Central memory CD8-positive, alpha-beta T cell (primary cell): ENCODE results near the gene SEC14L3.
"Not testable (repeated sequence)": the region's sequence is repeated elsewhere in the genome, so short reads cannot be mapped to it uniquely, and the experiment has no call there.

Source experiments
- ATAC-seq: fragments of 150-1000 bp; cut with Tn5 transposase; replicated peaks from 2 replicates; pipeline ENCODE4 v1.10.0; 2022; ENCODE audit warnings: mild to moderate bottlenecking, moderate FRiP score, moderate number of reproducible peaks; ENCODE audit not compliant: poor library complexity, severe bottlenecking; ENCODE audit errors: extremely low read depth
- DNase-seq, 2 donors: peaks; one replicate each; pipeline ENCODE4 v3.0.0; 2021; ENCODE audit warnings: low spot score in 2 of 2
- H3K27ac Mint-ChIP-seq: one replicate; pipeline ENCODE4 v1.8.0; 2022; ENCODE audit warnings: low read depth, mild to moderate bottlenecking, moderate library complexity, mixed read lengths
- H3K27me3 Mint-ChIP-seq: one replicate; pipeline ENCODE4 v1.8.0; 2022; ENCODE audit warnings: mixed read lengths
- H3K36me3 Mint-ChIP-seq: one replicate; pipeline ENCODE4 v1.8.0; 2022; ENCODE audit warnings: mild to moderate bottlenecking, moderate library complexity, mixed read lengths; ENCODE audit not compliant: insufficient read depth
- H3K4me1 Mint-ChIP-seq: one replicate; pipeline ENCODE4 v1.8.0; 2022; ENCODE audit warnings: mixed read lengths
- H3K4me3 Mint-ChIP-seq: one replicate; pipeline ENCODE4 v1.8.0; 2022; ENCODE audit warnings: mild to moderate bottlenecking, moderate library complexity, mixed read lengths
- H3K9me3 Mint-ChIP-seq: one replicate; pipeline ENCODE4 v1.8.0; 2022; ENCODE audit warnings: mixed read lengths

Gene SEC14L3

DNA sequence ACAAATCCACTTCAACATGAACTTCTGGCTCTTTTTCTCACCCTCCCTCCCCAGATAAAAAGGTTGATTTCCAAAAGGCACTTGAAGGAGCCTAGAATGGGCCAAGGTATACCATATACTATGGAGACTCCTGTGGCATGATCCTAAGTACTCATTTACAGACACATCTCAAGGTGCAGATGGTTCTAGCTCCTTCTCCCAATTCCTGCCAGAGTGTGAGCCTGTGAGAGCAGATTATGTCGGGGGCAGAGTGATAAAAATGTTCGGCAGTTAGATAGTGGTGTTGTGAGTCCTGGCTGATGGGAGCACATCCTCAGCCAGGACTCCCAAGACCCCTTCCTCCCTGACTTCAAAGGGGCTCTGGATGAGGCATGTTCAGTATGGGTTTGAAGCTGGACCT, 8.2 kb upstream of the SEC14L3 start:
- peaks cover 3% of the 10 kb centered on the region for H3K4me1 Mint-ChIP-seq
- no peaks in the 10 kb centered on the region for H3K9me3 Mint-ChIP-seq
- peaks cover 3% of the 10 kb centered on the region for H3K36me3 Mint-ChIP-seq
- no peak overlapping the region for H3K4me3 Mint-ChIP-seq
- no peak overlapping the region for H3K27ac Mint-ChIP-seq
- no peak for DNase-seq
- ATAC-seq, result no peak
- peaks cover 27% of the 10 kb centered on the region for H3K27me3 Mint-ChIP-seq

DNA sequence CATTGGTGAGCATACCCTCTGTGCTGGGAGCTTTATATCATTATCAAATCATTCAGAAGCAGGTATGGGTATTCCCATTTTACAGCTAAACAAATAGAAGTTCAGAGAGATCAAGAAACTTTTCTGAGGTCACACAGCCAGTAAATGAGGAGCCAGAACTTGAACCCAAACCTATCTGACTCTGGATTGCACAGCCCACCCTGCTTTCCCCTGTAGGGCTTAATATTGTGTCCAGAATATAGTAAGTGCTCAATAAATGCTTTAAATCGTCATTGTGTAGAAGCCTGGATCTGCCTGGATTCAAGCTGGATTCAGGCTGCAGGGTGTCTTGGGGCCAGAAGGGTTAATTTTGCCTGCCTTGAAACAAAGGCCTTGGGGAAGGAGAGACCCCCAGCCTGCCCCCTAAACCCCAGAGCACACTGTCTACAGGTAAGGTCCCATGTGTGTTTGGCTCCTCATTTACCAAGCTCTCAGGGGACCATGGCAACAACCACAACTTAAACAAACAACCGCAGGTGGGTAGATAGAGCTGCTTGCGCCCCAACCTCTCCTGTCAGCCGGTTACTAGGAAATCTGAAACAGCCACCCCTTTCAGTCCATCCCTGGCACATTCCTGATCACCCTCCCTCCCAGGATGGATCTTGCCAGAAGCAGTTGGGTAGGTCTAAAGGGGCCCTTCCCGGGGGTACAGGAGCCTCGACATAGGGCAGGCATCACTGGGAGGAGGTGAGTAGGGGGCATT, 3.0 kb upstream of the SEC14L3 start:
- peak; percentile 55 for ATAC-seq
- Mint-ChIP-seq H3K27me3 (peaks cover 31% of the 10 kb centered on the region), H3K4me3 (no peak overlapping the region), H3K36me3 (peaks cover 2% of the 10 kb centered on the region), H3K4me1 (peaks cover 16% of the 10 kb centered on the region), H3K27ac (no peak overlapping the region), H3K9me3 (no peaks in the 10 kb centered on the region)
- DNase-seq, result peak in 1 of 2 donors; percentile 23

DNA sequence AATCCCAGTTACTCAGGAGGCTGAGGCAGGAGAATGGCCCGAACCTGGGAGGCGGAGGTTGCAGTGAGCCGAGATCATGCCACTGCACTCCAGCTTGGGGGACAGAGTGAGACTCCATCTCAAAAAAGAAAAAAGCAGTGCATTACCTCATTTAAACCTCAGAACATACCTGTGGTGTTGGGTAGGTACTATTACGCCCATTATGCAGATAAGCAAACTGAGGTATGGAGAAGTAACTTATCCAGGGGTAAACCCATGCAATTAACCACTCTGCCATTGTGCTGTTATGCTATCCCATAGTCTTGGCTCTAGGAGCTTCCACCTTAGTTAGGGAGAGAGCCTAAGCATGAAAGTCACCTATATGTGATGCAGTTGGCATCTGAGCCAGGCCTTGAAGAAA, 2.3 kb upstream of the SEC14L3 start:
- no peak overlapping the region for H3K4me3 Mint-ChIP-seq
- H3K4me1 Mint-ChIP-seq, result peaks cover 16% of the 10 kb centered on the region
- ATAC-seq, result no peak
- no peak overlapping the region for H3K27ac Mint-ChIP-seq
- H3K36me3 Mint-ChIP-seq, result peaks cover 2% of the 10 kb centered on the region
- no peak for DNase-seq
- H3K9me3 Mint-ChIP-seq, result no peaks in the 10 kb centered on the region
- H3K27me3 Mint-ChIP-seq, result peaks cover 31% of the 10 kb centered on the region

DNA sequence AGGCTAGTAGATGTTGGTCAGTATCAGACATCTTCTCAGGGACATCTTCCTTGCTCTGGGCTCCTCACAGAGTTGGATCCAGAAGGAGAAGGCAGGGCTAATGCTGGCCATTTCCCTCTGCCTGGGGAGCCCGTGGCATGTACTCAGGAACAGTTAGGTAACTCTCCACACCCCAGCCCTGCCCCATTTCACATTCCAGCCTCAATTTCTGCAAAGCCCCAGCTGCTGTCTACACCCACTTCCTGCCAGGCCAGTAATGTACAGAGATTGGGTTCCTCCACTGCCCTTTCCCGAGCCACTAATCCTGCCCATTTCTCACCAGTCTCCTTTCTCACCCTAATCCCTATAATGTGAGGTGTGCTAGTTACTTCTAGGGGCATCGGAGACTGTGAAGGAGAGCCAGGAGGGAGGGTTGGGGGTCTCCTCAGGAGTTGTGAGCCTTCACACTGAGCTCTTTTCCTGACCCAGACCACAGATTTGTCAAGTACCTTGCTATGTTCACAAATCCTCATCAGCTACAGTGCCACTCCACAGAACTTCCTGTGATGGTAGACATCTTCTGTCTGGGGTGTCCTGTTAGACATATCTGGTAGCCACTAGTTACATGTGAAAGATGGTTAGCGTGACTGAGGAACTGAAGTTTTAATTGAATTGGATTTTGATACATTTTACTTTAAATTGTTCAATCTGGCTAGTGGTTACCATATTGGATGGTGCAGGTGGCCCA, 1.3 kb upstream of the SEC14L3 start:
- Mint-ChIP-seq H3K9me3 (no peaks in the 10 kb centered on the region), H3K36me3 (peaks cover 2% of the 10 kb centered on the region), H3K4me1 (peaks cover 16% of the 10 kb centered on the region), H3K27me3 (peaks cover 37% of the 10 kb centered on the region), H3K4me3 (no peak overlapping the region), H3K27ac (peak overlapping the region; percentile 64)
- ATAC-seq (peak; percentile 89), DNase-seq (peak in 1 of 2 donors; percentile 14)

DNA sequence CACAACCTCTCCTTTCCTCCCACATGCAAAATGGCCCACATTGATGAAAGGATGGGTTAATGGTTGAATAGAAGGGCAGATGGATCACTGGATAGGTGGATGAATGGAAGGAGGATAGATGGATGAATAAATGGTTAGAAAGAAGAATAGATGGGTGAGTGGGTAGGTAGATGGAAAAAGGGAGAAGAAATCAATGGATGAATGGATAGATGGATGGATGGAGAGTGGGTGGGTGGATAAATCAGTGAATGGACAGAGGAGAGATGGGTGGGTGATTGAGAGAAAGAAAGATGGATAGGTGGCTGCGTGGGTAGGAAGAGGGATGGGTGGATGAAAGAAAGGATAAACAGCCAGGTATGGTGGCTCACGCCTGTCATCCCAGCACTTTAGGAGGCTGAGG, 1.2 kb downstream of the SEC14L3 start:
- peaks cover 16% of the 10 kb centered on the region for H3K4me1 Mint-ChIP-seq
- ATAC-seq, result no peak
- H3K27me3 Mint-ChIP-seq, result peaks cover 43% of the 10 kb centered on the region
- H3K9me3 Mint-ChIP-seq, result peaks cover 2% of the 10 kb centered on the region
- H3K27ac Mint-ChIP-seq, result no peak overlapping the region
- no peak for DNase-seq
- no peak overlapping the region for H3K4me3 Mint-ChIP-seq
- no peaks in the 10 kb centered on the region for H3K36me3 Mint-ChIP-seq

DNA sequence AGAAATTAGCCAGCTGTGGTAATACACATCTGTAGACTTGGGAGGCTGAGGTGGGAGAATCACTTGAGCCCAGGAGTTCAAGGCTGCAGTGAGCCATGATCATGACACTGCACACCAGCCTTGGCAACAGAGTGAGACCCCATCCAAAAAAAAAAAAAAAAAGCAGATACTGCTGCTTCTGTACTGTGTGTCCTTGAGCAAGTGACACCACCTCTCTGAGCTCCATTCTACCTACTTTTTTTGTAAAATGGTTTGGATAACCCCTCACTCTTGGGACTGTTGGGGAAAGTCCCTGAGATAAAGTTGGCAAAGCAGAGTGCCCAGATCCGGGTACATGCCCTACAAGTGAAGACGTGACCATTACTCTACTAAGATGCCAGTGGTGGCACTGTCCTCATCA, 2.7 kb downstream of the SEC14L3 start:
- DNase-seq (no peak), ATAC-seq (no peak)
- peaks cover 57% of the 10 kb centered on the region for H3K27me3 Mint-ChIP-seq
- peaks cover 11% of the 10 kb centered on the region for H3K4me1 Mint-ChIP-seq
- H3K27ac Mint-ChIP-seq, result no peak overlapping the region
- no peaks in the 10 kb centered on the region for H3K36me3 Mint-ChIP-seq
- peaks cover 5% of the 10 kb centered on the region for H3K9me3 Mint-ChIP-seq
- H3K4me3 Mint-ChIP-seq, result no peak overlapping the region

DNA sequence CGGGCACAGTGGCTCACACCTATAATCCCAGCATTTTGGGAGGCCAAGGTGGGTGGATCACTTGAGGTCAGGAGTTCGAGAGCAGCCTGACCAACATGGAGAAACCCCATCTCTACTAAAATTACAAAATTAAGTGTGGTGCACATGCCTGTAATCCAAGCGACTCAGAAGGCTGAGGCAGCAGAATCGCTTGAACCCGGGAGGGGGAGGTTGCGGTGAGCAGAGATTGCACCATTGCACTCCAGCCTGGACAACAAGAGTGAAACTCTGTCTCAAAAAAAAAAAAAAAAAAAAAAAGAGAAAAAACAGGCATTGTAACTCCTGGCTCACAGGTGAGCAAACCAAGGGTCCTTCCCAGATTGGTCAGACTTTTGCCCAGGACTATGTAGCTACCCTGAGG, 11.3 kb downstream of the SEC14L3 start:
- not testable (repeated sequence) for H3K27ac Mint-ChIP-seq, ATAC-seq, DNase-seq, H3K36me3 Mint-ChIP-seq, H3K4me1 Mint-ChIP-seq, H3K9me3 Mint-ChIP-seq, H3K4me3 Mint-ChIP-seq
- H3K27me3 Mint-ChIP-seq, result peaks cover 56% of the 10 kb centered on the region

DNA sequence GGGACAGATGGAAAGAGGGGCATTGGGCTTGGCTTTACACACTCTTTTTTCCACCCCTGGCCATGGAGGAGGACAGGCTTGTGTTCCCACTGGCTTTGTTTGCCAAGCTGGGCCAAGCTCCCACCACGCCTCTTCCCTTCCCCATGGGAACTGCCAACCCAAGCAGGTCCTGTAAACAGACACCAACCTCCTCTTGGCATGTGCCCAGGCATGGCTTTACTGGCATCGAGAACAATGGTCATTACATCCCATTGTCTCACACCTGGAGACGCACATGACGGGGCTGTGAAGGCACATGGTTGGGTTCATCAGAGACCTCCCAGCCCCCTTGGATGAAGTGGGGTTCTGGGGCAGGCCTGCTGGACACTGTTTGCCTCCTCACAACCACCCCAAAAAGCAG, 11.7 kb downstream of the SEC14L3 start:
- Mint-ChIP-seq H3K27ac (no peak overlapping the region), H3K9me3 (no peaks in the 10 kb centered on the region), H3K36me3 (no peaks in the 10 kb centered on the region), H3K4me3 (no peak overlapping the region), H3K4me1 (no peaks in the 10 kb centered on the region), H3K27me3 (peaks cover 53% of the 10 kb centered on the region)
- no peak for DNase-seq
- no peak for ATAC-seq

DNA sequence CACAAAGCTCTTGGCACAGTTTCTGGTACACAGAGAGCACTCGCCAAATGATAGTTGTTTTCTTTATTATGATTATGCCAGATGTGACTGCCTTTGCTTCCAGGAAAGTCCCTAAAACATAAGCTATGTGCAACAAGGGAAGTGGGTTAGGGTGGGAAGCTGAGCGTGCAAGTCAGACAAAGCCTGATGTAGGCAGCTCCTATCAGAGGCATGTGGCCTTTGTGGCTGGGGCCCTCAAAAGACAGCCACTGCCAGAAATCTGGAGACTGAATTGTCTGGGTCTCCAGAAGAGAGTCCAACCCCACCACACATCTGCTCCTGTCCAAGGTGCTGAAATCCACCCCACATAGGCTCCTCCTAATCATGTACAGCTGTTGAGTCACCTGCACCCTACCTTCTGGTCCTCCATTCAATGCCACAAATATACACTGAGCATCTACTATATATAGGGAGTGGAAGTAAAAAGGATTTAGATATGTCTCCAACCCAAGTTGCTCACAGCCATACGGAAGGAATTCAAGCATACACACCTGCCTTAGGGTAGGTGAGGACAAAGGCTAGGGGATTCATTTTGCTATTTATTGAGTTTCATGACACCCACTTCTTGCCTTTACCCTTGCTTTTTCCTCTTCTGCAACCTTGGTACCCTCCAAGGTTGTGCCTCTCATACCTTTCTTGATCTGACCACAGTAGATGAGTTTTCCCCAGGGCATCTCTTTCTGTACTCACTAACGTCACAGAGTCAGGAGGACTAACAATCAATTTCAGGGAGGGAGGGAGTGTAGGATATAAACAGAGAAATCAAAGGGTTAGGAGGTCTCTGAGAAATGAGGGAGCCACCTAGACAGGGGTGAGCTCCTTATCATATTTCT, 12.4 kb downstream of the SEC14L3 start:
- no peak overlapping the region for H3K4me3 Mint-ChIP-seq
- H3K9me3 Mint-ChIP-seq, result no peaks in the 10 kb centered on the region
- peaks cover 46% of the 10 kb centered on the region for H3K27me3 Mint-ChIP-seq
- H3K4me1 Mint-ChIP-seq, result no peaks in the 10 kb centered on the region
- DNase-seq (no peak), ATAC-seq (peak; percentile 46)
- H3K27ac Mint-ChIP-seq, result no peak overlapping the region
- no peaks in the 10 kb centered on the region for H3K36me3 Mint-ChIP-seq

DNA sequence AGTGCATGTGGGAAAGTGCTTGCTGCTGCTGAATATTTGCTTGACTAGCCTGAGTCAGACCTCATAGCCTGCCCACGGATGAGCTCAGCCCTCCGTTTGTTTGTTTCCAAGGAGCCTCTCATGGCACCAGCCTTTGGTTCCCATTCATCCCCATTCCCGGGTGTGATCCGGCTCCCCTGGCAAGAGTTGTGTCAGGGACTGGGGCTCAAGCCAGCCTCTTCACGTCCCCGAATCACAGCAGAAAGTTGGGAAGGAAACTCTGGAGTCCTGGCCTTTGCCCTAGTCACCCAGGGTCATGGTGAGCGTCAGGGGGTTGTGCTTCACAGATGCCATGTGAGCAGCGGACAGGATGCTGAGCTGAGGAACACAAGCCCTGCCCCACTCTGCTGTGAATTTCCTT, 13.8 kb downstream of the SEC14L3 start:
- Mint-ChIP-seq H3K9me3 (no peaks in the 10 kb centered on the region), H3K4me3 (no peak overlapping the region), H3K4me1 (no peaks in the 10 kb centered on the region), H3K27me3 (peaks cover 52% of the 10 kb centered on the region), H3K27ac (no peak overlapping the region), H3K36me3 (no peaks in the 10 kb centered on the region)
- DNase-seq, result no peak
- no peak for ATAC-seq

DNA sequence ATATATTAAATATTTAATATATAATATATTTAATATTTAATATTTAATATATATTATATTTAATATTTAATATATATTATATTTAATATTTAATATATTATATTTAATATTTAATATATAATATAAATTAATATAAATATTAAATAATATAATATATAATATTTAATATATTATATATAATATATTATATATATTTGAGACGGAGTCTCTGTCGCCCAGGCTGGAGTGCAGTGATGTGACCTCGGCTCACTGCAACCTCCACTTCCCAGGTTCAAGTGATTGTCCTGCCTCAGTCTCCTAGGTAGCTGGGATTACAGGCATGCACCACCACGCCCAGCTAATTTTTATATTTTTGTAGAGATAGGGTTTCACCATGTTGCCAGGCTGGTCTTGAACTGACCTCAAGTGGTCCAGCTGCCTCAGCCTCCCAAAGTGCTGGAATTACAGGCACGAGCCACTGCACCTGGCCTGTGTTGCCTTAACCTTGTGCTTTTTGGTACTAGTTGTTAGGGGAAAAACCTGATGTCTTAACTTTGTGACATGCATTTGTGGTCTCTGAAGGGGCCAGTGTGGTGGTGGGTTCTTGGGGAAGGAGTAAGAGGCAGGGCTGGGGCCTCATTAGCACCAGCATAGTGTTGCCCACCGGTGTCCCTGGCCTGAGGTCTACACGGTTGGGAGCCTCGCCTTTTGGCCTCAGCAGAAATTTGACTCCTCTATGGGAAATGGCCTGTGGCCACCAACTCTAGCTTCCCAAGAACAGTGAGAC, 16.6 kb downstream of the SEC14L3 start:
- H3K36me3 Mint-ChIP-seq, result no peaks in the 10 kb centered on the region
- H3K4me1 Mint-ChIP-seq, result no peaks in the 10 kb centered on the region
- H3K4me3 Mint-ChIP-seq, result no peak overlapping the region
- ATAC-seq (no peak), DNase-seq (no peak)
- no peak overlapping the region for H3K27ac Mint-ChIP-seq
- H3K9me3 Mint-ChIP-seq, result no peaks in the 10 kb centered on the region
- H3K27me3 Mint-ChIP-seq, result peaks cover 64% of the 10 kb centered on the region
